Keratinocyte (primary cell): Measurements from ENCODE around the gene BTN3A1.

Experiments used
- CTCF ChIP-seq, 3 experiments: IDR thresholded peaks in 1 of 3; conservative IDR thresholded peaks in 1 of 3; optimal IDR thresholded peaks in 1 of 3; 2 replicates in 2 of 3; 3 replicates in 1 of 3; pipeline versions ENCODE3 to v1.5.1; 2011; ENCODE audit warnings: low read length in 3 of 3, mild to moderate bottlenecking in 3 of 3, moderate library complexity in 2 of 3, control low read depth in 1 of 3, inconsistent platforms in 1 of 3; ENCODE audit not compliant: insufficient read depth in 2 of 3; ENCODE audit errors: extremely low read depth in 1 of 3
- EZH2 ChIP-seq: IDR thresholded peaks from one replicate; pipeline ENCODE4 v1.6.1; 2012; ENCODE audit warnings: inconsistent platforms, mild to moderate bottlenecking, low read length, moderate library complexity

GRCh38 chr6:26437550-26437949 lies 35.5 kb downstream of the BTN3A1 start:
- TF ChIP-seq CTCF (optimal IDR thresholded peaks at IDR 0.05 in 1 of 3, IDR thresholded peaks at IDR 0.05 in 1 of 3, conservative IDR thresholded peaks at IDR 0.05 in 1 of 3; ENCODE audit: extremely low read depth in 1 of 3, insufficient read depth in 2 of 3, low read length in 3 of 3) = no peak
- TF ChIP-seq EZH2 = no peak
